ENCODE results near the gene BUB1. TPM values are rescaled to one million over a fixed set of nuclear protein-coding genes. Genes with fewer than 3 reads are reported as not detected.

BUB1 gene
- total and polyA plus RNA-seq, 7 experiments from 2014 or later = 1.1 to 73.7 (median 2.5) TPM

- Histone ChIP-seq H3K27me3 (ENCODE audit: control insufficient read depth in 2 of 2, insufficient read depth in 2 of 2, low read length in 2 of 2) (no peaks in the 10 kb centered on the region), H3K4me1 (ENCODE audit: control insufficient read depth in 2 of 2, insufficient read depth in 2 of 2, low read length in 2 of 2) (peaks cover 0 to 5% of the 10 kb centered on the region in 2 donors), H3K4me3 (ENCODE audit: low read length) (no peak overlapping the region), H3K27ac (ENCODE audit: low read depth, low read length) (no peak overlapping the region), H3K9me3 (ENCODE audit: control insufficient read depth in 2 of 3, low read length in 3 of 3) (no peaks in the 10 kb centered on the region), H3K36me3 (ENCODE audit: control insufficient read depth in 2 of 3, insufficient read depth in 3 of 3, low read length in 3 of 3) (peaks cover 0 to 5% (median 0%) of the 10 kb centered on the region in 3 experiments)
- H3K27me3 Mint-ChIP-seq = peaks cover 0 to 41% (median 0%) of the 10 kb centered on the region in 5 donors
- no peaks in the 10 kb centered on the region for H3K36me3 Mint-ChIP-seq
- H3K4me1 Mint-ChIP-seq = peaks cover 5 to 28% (median 20%) of the 10 kb centered on the region in 7 donors
- POLR2A ChIA-PET = no interaction called here
- H3K27ac Mint-ChIP-seq = peak overlapping the region in 2 of 9 donors; percentile 16 to 53
- no peak for ATAC-seq
- no peak overlapping the region for H3K4me3 Mint-ChIP-seq
- no peak for DNase-seq
- intact Hi-C loops (cut with micrococcal nuclease) = no loop called here
- CTCF ChIA-PET = no interaction called here
- H3K9me3 Mint-ChIP-seq = peaks cover 0 to 4% (median 0%) of the 10 kb centered on the region in 11 donors
Measured at GRCh38 chr2:110680709-110681108, 2.8 kb upstream of the BUB1 start.

- H3K27ac ChIP-seq (ENCODE audit: low read depth, low read length) = no peak overlapping the region
- CTCF ChIA-PET = no interaction called here
Measured at GRCh38 chr2:110679865-110680264, 2.0 kb upstream of the BUB1 start.

GRCh38 chr2:110679337-110679707 lies 1.5 kb upstream of the BUB1 start:
- Histone ChIP-seq H3K4me1 (ENCODE audit: control insufficient read depth in 2 of 2, insufficient read depth in 2 of 2, low read length in 2 of 2) (peaks cover 0 to 17% of the 10 kb centered on the region in 2 donors), H3K9me3 (ENCODE audit: control insufficient read depth in 2 of 3, low read length in 3 of 3) (no peaks in the 10 kb centered on the region), H3K27ac (ENCODE audit: low read depth, low read length) (no peak overlapping the region), H3K36me3 (ENCODE audit: control insufficient read depth in 2 of 3, insufficient read depth in 3 of 3, low read length in 3 of 3) (peaks cover 0 to 5% (median 0%) of the 10 kb centered on the region in 3 experiments), H3K4me3 (ENCODE audit: low read length) (no peak overlapping the region), H3K27me3 (ENCODE audit: control insufficient read depth in 2 of 2, insufficient read depth in 2 of 2, low read length in 2 of 2) (no peaks in the 10 kb centered on the region)
- intact Hi-C loops (cut with micrococcal nuclease) = loop anchor here (2.0 to 10.0 kb wide), 7 partner anchors 69 to 1963 kb away; partner anchors contain the start of genes ANAPC1 (in 1 of the 2), BCL2L11 (in 1 of the 2) and TMEM87B (in 1 of the 2)
- ATAC-seq (no peak), DNase-seq (no peak)
- Mint-ChIP-seq H3K36me3 (peaks cover 0 to 3% (median 0%) of the 10 kb centered on the region in 5 donors), H3K4me3 (peak overlapping the region in 9 of 10 donors; percentile 46 to 100 (median 99)), H3K9me3 (peaks cover 0 to 4% (median 0%) of the 10 kb centered on the region in 11 donors), H3K4me1 (peaks cover 5 to 38% (median 20%) of the 10 kb centered on the region in 7 donors), H3K27me3 (peaks cover 0 to 27% (median 0%) of the 10 kb centered on the region in 5 donors), H3K27ac (peak overlapping the region in 3 of 9 donors; percentile 96 to 100 (median 98))
- ChIA-PET POLR2A (no interaction called here), CTCF (no interaction called here)

More at GRCh38 chr2:110679865-110680264, 2.0 kb upstream of the BUB1 start:
- Mint-ChIP-seq H3K27ac (peak overlapping the region in 3 of 9 donors; percentile 63 to 100 (median 98)), H3K4me3 (peak overlapping the region in 9 of 10 donors; percentile 46 to 100 (median 99)), H3K9me3 (peaks cover 0 to 6% (median 0%) of the 10 kb centered on the region in 11 donors), H3K36me3 (peaks cover 0 to 3% (median 0%) of the 10 kb centered on the region in 5 donors), H3K27me3 (peaks cover 0 to 33% (median 0%) of the 10 kb centered on the region in 5 donors), H3K4me1 (peaks cover 5 to 33% (median 20%) of the 10 kb centered on the region in 7 donors)
- Histone ChIP-seq H3K36me3 (ENCODE audit: control insufficient read depth in 2 of 3, insufficient read depth in 3 of 3, low read length in 3 of 3) (peaks cover 0 to 5% (median 0%) of the 10 kb centered on the region in 3 experiments), H3K4me1 (ENCODE audit: control insufficient read depth in 2 of 2, insufficient read depth in 2 of 2, low read length in 2 of 2) (peaks cover 0 to 12% of the 10 kb centered on the region in 2 donors), H3K27me3 (ENCODE audit: control insufficient read depth in 2 of 2, insufficient read depth in 2 of 2, low read length in 2 of 2) (no peaks in the 10 kb centered on the region), H3K9me3 (ENCODE audit: control insufficient read depth in 2 of 3, low read length in 3 of 3) (no peaks in the 10 kb centered on the region), H3K4me3 (ENCODE audit: low read length) (no peak overlapping the region)
- POLR2A ChIA-PET = no interaction called here
- intact Hi-C loops (cut with micrococcal nuclease) = loop anchor here (2.0 to 10.0 kb wide), 7 partner anchors 69 to 1962 kb away; partner anchors contain the start of genes ANAPC1 (in 1 of the 2), BCL2L11 (in 1 of the 2) and TMEM87B (in 1 of the 2)
- DNase-seq (no peak), ATAC-seq (no peak)

- peaks cover 0 to 5% (median 0%) of the 10 kb centered on the region in 3 experiments for H3K36me3 ChIP-seq (ENCODE audit: control insufficient read depth in 2 of 3, insufficient read depth in 3 of 3, low read length in 3 of 3)
- ChIA-PET CTCF (no interaction called here), POLR2A (interaction anchor here (1.0 to 1.4 kb wide), 2 partner anchors 12 to 442 kb away, joined by 3 read pairs; partner anchors contain the start of gene BCL2L11)
- H3K27ac ChIP-seq (ENCODE audit: low read depth, low read length) = peak overlapping the region; percentile 73
- intact Hi-C loops (cut with micrococcal nuclease) = loop anchor here (1.0 to 10.0 kb wide), 8 partner anchors 70 to 1964 kb away; partner anchors contain the start of genes BCL2L11 (in 2 of the 2), ANAPC1 (in 1 of the 2) and TMEM87B (in 1 of the 2)
- peaks cover 0 to 17% of the 10 kb centered on the region in 2 donors for H3K4me1 ChIP-seq (ENCODE audit: control insufficient read depth in 2 of 2, insufficient read depth in 2 of 2, low read length in 2 of 2)
- ATAC-seq (no peak), DNase-seq (peak in 3 of 9 donors; percentile 9 to 40 (median 16))
- Mint-ChIP-seq H3K36me3 (peaks cover 0 to 3% (median 0%) of the 10 kb centered on the region in 5 donors), H3K4me3 (peak overlapping the region; percentile 91 to 100 (median 99)), H3K27me3 (peaks cover 0 to 21% (median 0%) of the 10 kb centered on the region in 5 donors), H3K9me3 (peaks cover 0 to 4% (median 0%) of the 10 kb centered on the region in 11 donors), H3K27ac (peak overlapping the region; percentile 92 to 100 (median 98)), H3K4me1 (peaks cover 5 to 38% (median 20%) of the 10 kb centered on the region in 7 donors)
- no peaks in the 10 kb centered on the region for H3K9me3 ChIP-seq (ENCODE audit: control insufficient read depth in 2 of 3, low read length in 3 of 3)
- H3K27me3 ChIP-seq (ENCODE audit: control insufficient read depth in 2 of 2, insufficient read depth in 2 of 2, low read length in 2 of 2) = no peaks in the 10 kb centered on the region
- peak overlapping the region; percentile 87 for H3K4me3 ChIP-seq (ENCODE audit: low read length)
Measured at GRCh38 chr2:110678457-110679336, 834 bp upstream of the BUB1 start.

- Histone ChIP-seq H3K9me3 (ENCODE audit: control insufficient read depth in 2 of 3, low read length in 3 of 3) (no peaks in the 10 kb centered on the region), H3K27me3 (ENCODE audit: control insufficient read depth in 2 of 2, insufficient read depth in 2 of 2, low read length in 2 of 2) (no peaks in the 10 kb centered on the region), H3K36me3 (ENCODE audit: control insufficient read depth in 2 of 3, insufficient read depth in 3 of 3, low read length in 3 of 3) (peaks cover 0 to 5% (median 0%) of the 10 kb centered on the region in 3 experiments), H3K27ac (ENCODE audit: low read depth, low read length) (no peak overlapping the region), H3K4me1 (ENCODE audit: control insufficient read depth in 2 of 2, insufficient read depth in 2 of 2, low read length in 2 of 2) (peaks cover 0 to 17% of the 10 kb centered on the region in 2 donors), H3K4me3 (ENCODE audit: low read length) (peak overlapping the region; percentile 87)
- intact Hi-C loops (cut with micrococcal nuclease) = loop anchor here (2.0 to 10.0 kb wide), 4 partner anchors 170 to 1965 kb away; partner anchors contain the start of gene ANAPC1 (in 1 of the 2)
- Mint-ChIP-seq H3K27me3 (peaks cover 0 to 9% (median 0%) of the 10 kb centered on the region in 5 donors), H3K27ac (peak overlapping the region in 6 of 9 donors; percentile 88 to 100 (median 97)), H3K36me3 (peaks cover 0 to 8% (median 0%) of the 10 kb centered on the region in 5 donors), H3K9me3 (peaks cover 0 to 4% (median 0%) of the 10 kb centered on the region in 11 donors), H3K4me3 (peak overlapping the region; percentile 91 to 100 (median 99)), H3K4me1 (peaks cover 5 to 50% (median 20%) of the 10 kb centered on the region in 7 donors)
- ATAC-seq (no peak), DNase-seq (peak in 1 of 9 donors; percentile 1)
- ChIA-PET POLR2A (no interaction called here), CTCF (no interaction called here)
Measured at GRCh38 chr2:110677080-110677479, 783 bp downstream of the BUB1 start.

GRCh38 chr2:110675679-110676078 lies 2.2 kb downstream of the BUB1 start:
- Mint-ChIP-seq H3K4me1 (peaks cover 5 to 53% (median 20%) of the 10 kb centered on the region in 7 donors), H3K9me3 (peaks cover 0 to 4% (median 0%) of the 10 kb centered on the region in 11 donors), H3K27ac (peak overlapping the region in 2 of 9 donors; percentile 42 to 58), H3K27me3 (peaks cover 0 to 4% (median 0%) of the 10 kb centered on the region in 5 donors), H3K36me3 (peaks cover 0 to 14% (median 0%) of the 10 kb centered on the region in 5 donors), H3K4me3 (peak overlapping the region in 1 of 10 donors; percentile 76)
- POLR2A ChIA-PET = no interaction called here
- no peak for ATAC-seq
- CTCF ChIA-PET = no interaction called here
- no peak for DNase-seq
- Histone ChIP-seq H3K27ac (ENCODE audit: low read depth, low read length) (no peak overlapping the region), H3K9me3 (ENCODE audit: control insufficient read depth in 2 of 3, low read length in 3 of 3) (no peaks in the 10 kb centered on the region), H3K4me1 (ENCODE audit: control insufficient read depth in 2 of 2, insufficient read depth in 2 of 2, low read length in 2 of 2) (peaks cover 0 to 17% of the 10 kb centered on the region in 2 donors), H3K4me3 (ENCODE audit: low read length) (no peak overlapping the region), H3K27me3 (ENCODE audit: control insufficient read depth in 2 of 2, insufficient read depth in 2 of 2, low read length in 2 of 2) (no peaks in the 10 kb centered on the region), H3K36me3 (ENCODE audit: control insufficient read depth in 2 of 3, insufficient read depth in 3 of 3, low read length in 3 of 3) (peaks cover 0 to 5% (median 0%) of the 10 kb centered on the region in 3 experiments)
- intact Hi-C loops (cut with micrococcal nuclease) = loop anchor here (2.0 to 10.0 kb wide), 4 partner anchors 171 to 1967 kb away; partner anchors contain the start of gene ANAPC1 (in 1 of the 2)
